Duodenal mucosa (tissue), 2 donors: Measurements from ENCODE around the gene UGT3A1.

Source experiments
- H3K27ac ChIP-seq: one replicate; pipeline ENCODE4 v1.7.0; 2013; ENCODE audit warnings: low read depth, low read length
- H3K27me3 ChIP-seq, 2 donors: one replicate each; pipeline ENCODE4 v1.7.0; 2013; ENCODE audit warnings: low read length in 2 of 2, control low read depth in 1 of 2; ENCODE audit not compliant: insufficient read depth in 2 of 2, control insufficient read depth in 1 of 2
- H3K36me3 ChIP-seq, 2 donors: one replicate each; pipeline ENCODE4 v1.7.0; 2013; ENCODE audit warnings: low read length in 2 of 2, control low read depth in 1 of 2; ENCODE audit not compliant: insufficient read depth in 2 of 2, control insufficient read depth in 1 of 2
- H3K4me1 ChIP-seq, 2 donors: one replicate each; pipeline ENCODE4 v1.7.0; 2013; ENCODE audit warnings: low read length in 2 of 2, control low read depth in 1 of 2; ENCODE audit not compliant: insufficient read depth in 2 of 2, control insufficient read depth in 1 of 2
- H3K4me3 ChIP-seq, 2 donors: one replicate each; pipeline ENCODE4 v1.7.0; 2013; ENCODE audit warnings: low read length in 2 of 2, low read depth in 1 of 2
- H3K9ac ChIP-seq, 2 donors: one replicate each; pipeline ENCODE4 v1.7.0; 2013; ENCODE audit warnings: low read length in 2 of 2, low read depth in 1 of 2
- H3K9me3 ChIP-seq, 2 donors: one replicate each; pipeline ENCODE4 v1.7.0; 2013; ENCODE audit warnings: low read length in 2 of 2, control low read depth in 1 of 2; ENCODE audit not compliant: control insufficient read depth in 1 of 2

UGT3A1 gene

GRCh38 chr5:35956429-35956828 is 34.8 kb downstream of the UGT3A1 start:
- H3K4me1 ChIP-seq, result no peaks in the 10 kb centered on the region
- no peaks in the 10 kb centered on the region for H3K27me3 ChIP-seq
- no peak overlapping the region for H3K27ac ChIP-seq
- H3K9ac ChIP-seq, result no peak overlapping the region
- H3K9me3 ChIP-seq, result no peaks in the 10 kb centered on the region
- no peak overlapping the region for H3K4me3 ChIP-seq
- H3K36me3 ChIP-seq, result no peaks in the 10 kb centered on the region

GRCh38 chr5:35954175-35954574 is 37.0 kb downstream of the UGT3A1 start:
- Histone ChIP-seq H3K4me3 (no peak overlapping the region), H3K9me3 (no peaks in the 10 kb centered on the region), H3K27ac (no peak overlapping the region), H3K4me1 (no peaks in the 10 kb centered on the region), H3K27me3 (no peaks in the 10 kb centered on the region), H3K9ac (no peak overlapping the region), H3K36me3 (no peaks in the 10 kb centered on the region)

- no peaks in the 10 kb centered on the region for H3K4me1 ChIP-seq
- no peak overlapping the region for H3K4me3 ChIP-seq
- no peak overlapping the region for H3K9ac ChIP-seq
- H3K27me3 ChIP-seq, result no peaks in the 10 kb centered on the region
- H3K27ac ChIP-seq, result no peak overlapping the region
- H3K36me3 ChIP-seq, result no peaks in the 10 kb centered on the region
- H3K9me3 ChIP-seq, result no peaks in the 10 kb centered on the region
Measured at GRCh38 chr5:35947085-35947484, 44.1 kb downstream of the UGT3A1 start.

GRCh38 chr5:35939639-35940038 is 51.6 kb downstream of the UGT3A1 start:
- H3K27ac ChIP-seq, result no peak overlapping the region
- H3K9me3 ChIP-seq, result no peaks in the 10 kb centered on the region
- H3K4me3 ChIP-seq, result no peak overlapping the region
- H3K4me1 ChIP-seq, result no peaks in the 10 kb centered on the region
- H3K36me3 ChIP-seq, result no peaks in the 10 kb centered on the region
- no peak overlapping the region for H3K9ac ChIP-seq
- peaks cover 0 to 4% of the 10 kb centered on the region in 2 donors for H3K27me3 ChIP-seq

GRCh38 chr5:35938568-35939227 is 52.5 kb downstream of the UGT3A1 start, which contains the start of gene CAPSL:
Gene CAPSL (minus strand): TSS chr5:35938622. CDS start chr5:35921120, 17,502 bp downstream.
- no peaks in the 10 kb centered on the region for H3K9me3 ChIP-seq
- no peak within 1 kb of the TSS for H3K27ac ChIP-seq
- H3K9ac ChIP-seq, result no peak within 1 kb of the TSS
- H3K36me3 ChIP-seq, result no peaks in the 10 kb centered on the region
- no peaks in the 10 kb centered on the region for H3K4me1 ChIP-seq
- H3K4me3 ChIP-seq, result no peak within 1 kb of the TSS
- peaks cover 0 to 4% of the 10 kb centered on the region in 2 donors for H3K27me3 ChIP-seq

- H3K9me3 ChIP-seq, result no peaks in the 10 kb centered on the region
- no peak overlapping the region for H3K9ac ChIP-seq
- no peak overlapping the region for H3K4me3 ChIP-seq
Measured at GRCh38 chr5:35926389-35927051, 64.7 kb downstream of the UGT3A1 start.

GRCh38 chr5:35924950-35925722 is 66.1 kb downstream of the UGT3A1 start:
- H3K9me3 ChIP-seq, result no peaks in the 10 kb centered on the region
- H3K27ac ChIP-seq, result no peak overlapping the region
- H3K9ac ChIP-seq, result no peak overlapping the region
- peak overlapping the region in 1 of 2 donors; percentile 32 for H3K4me3 ChIP-seq
- H3K27me3 ChIP-seq, result peaks cover 4 to 10% of the 10 kb centered on the region in 2 donors
- H3K4me1 ChIP-seq, result peaks cover 4 to 6% of the 10 kb centered on the region in 2 donors
- no peaks in the 10 kb centered on the region for H3K36me3 ChIP-seq

More at GRCh38 chr5:35926389-35927051, 64.7 kb downstream of the UGT3A1 start:
- Histone ChIP-seq H3K36me3 (no peaks in the 10 kb centered on the region), H3K27ac (no peak overlapping the region), H3K4me1 (peaks cover 4 to 6% of the 10 kb centered on the region in 2 donors), H3K27me3 (peaks cover 4 to 10% of the 10 kb centered on the region in 2 donors)

- Histone ChIP-seq H3K9ac (no peak overlapping the region), H3K36me3 (no peaks in the 10 kb centered on the region), H3K27ac (no peak overlapping the region), H3K4me1 (peaks cover 4 to 6% of the 10 kb centered on the region in 2 donors), H3K4me3 (peak overlapping the region in 1 of 2 donors; percentile 32), H3K27me3 (peaks cover 4 to 10% of the 10 kb centered on the region in 2 donors), H3K9me3 (peaks cover 0 to 7% of the 10 kb centered on the region in 2 donors)
Measured at GRCh38 chr5:35924122-35924949, 66.9 kb downstream of the UGT3A1 start.

- peaks cover 4 to 6% of the 10 kb centered on the region in 2 donors for H3K4me1 ChIP-seq
- H3K27me3 ChIP-seq, result peaks cover 4 to 7% of the 10 kb centered on the region in 2 donors
- H3K36me3 ChIP-seq, result no peaks in the 10 kb centered on the region
- peaks cover 0 to 7% of the 10 kb centered on the region in 2 donors for H3K9me3 ChIP-seq
- no peak overlapping the region for H3K4me3 ChIP-seq
- H3K27ac ChIP-seq, result no peak overlapping the region
- H3K9ac ChIP-seq, result no peak overlapping the region
Measured at GRCh38 chr5:35922468-35922867, 68.7 kb downstream of the UGT3A1 start.
